Stimulated activated CD8-positive, alpha-beta memory T cell treated with anti-CD3 and anti-CD28 coated beads, Interleukin-7, amount 100 ng/mL, for 4 hours (primary cell): ENCODE data around the gene GRPR.

Experiments used
- DNase-seq, 2 donors: peaks; one replicate each; pipeline ENCODE4 v3.0.0-alpha.2; 2020; ENCODE audit warnings: low read depth in 2 of 2

The GRPR gene

GRCh38 chrX:16123222-16123786, at the start of gene GRPR:
TSS of gene GRPR (plus strand) at chrX:16123565. CDS start at chrX:16123954, 389 bp downstream.
- DNase-seq, result peak; percentile 10 to 26

GRCh38 chrX:16075087-16075486, 48.3 kb upstream of the GRPR start:
- no peak for DNase-seq

- DNase-seq, result no peak
Observed at GRCh38 chrX:16076834-16077233, 46.5 kb upstream of the GRPR start.

- DNase-seq, result no peak
Observed at GRCh38 chrX:16077811-16078210, 45.6 kb upstream of the GRPR start.

GRCh38 chrX:16081357-16081756, 42.0 kb upstream of the GRPR start:
- no peak for DNase-seq

- no peak for DNase-seq
Observed at GRCh38 chrX:16082470-16083085, 40.8 kb upstream of the GRPR start.

GRCh38 chrX:16087076-16087475, 36.3 kb upstream of the GRPR start:
- no peak for DNase-seq

GRCh38 chrX:16089086-16089485, 34.3 kb upstream of the GRPR start:
- no peak for DNase-seq

- DNase-seq, result no peak
Observed at GRCh38 chrX:16096141-16096540, 27.2 kb upstream of the GRPR start.

- no peak for DNase-seq
Observed at GRCh38 chrX:16100673-16101072, 22.7 kb upstream of the GRPR start.

- DNase-seq, result no peak
Observed at GRCh38 chrX:16101581-16101980, 21.8 kb upstream of the GRPR start.

- no peak for DNase-seq
Observed at GRCh38 chrX:16103625-16104024, 19.7 kb upstream of the GRPR start.

GRCh38 chrX:16112428-16112827, 10.9 kb upstream of the GRPR start:
- DNase-seq, result no peak

GRCh38 chrX:16113978-16114565, 9.3 kb upstream of the GRPR start:
- no peak for DNase-seq

GRCh38 chrX:16114611-16115010, 8.8 kb upstream of the GRPR start:
- DNase-seq, result no peak

- DNase-seq, result no peak
Observed at GRCh38 chrX:16119353-16120220, 3.8 kb upstream of the GRPR start.

GRCh38 chrX:16120431-16120830, 2.9 kb upstream of the GRPR start:
- DNase-seq, result no peak

- DNase-seq, result no peak
Observed at GRCh38 chrX:16124201-16124600, 836 bp downstream of the GRPR start.

- DNase-seq, result no peak
Observed at GRCh38 chrX:16125520-16126149, 2.3 kb downstream of the GRPR start.

GRCh38 chrX:16130707-16131106, 7.3 kb downstream of the GRPR start:
- DNase-seq, result no peak

GRCh38 chrX:16134936-16135335, 11.6 kb downstream of the GRPR start:
- DNase-seq, result no peak

GRCh38 chrX:16136080-16136479, 12.7 kb downstream of the GRPR start:
- DNase-seq, result no peak
